GM18526 (cell line): ENCODE results near the gene DRAP1.

ENCODE experiments used
- POLR2A ChIP-seq: IDR thresholded peaks from 3 replicates; pipeline ENCODE4 v1.6.1; 2011; ENCODE audit not compliant: insufficient read length; ENCODE audit errors: extremely low read depth

Gene DRAP1

DNA sequence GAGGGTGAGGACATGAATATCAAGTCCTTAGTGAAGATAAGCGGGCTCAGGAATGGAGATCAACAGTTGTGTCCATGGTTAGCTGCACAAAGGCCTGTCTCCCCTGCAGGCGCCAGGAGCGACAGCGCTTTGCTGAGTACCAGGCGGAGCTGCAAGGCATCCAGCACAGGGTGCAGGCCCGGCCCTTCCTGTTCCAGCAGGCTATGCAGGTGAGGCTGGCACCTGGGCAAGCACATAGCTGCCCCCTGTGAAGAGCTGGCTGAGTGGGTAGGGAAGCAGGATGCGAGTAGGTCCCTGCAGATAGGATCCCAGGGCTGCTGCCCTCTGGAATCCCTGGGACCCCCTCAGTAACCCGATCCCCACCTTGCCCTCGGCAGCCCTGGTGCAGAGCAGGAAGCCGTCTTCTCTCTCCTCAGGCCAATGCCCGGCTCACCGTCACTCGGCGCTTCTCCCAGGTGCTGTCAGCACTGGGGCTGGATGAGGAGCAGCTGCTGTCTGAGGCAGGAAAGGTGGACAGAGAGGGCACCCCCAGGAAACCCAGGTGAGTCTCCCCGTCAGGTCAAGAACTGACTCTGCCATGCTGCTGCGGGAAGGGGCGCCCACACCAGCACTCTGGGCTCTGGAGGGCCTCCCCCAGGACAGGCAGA is 39.7 kb downstream of the DRAP1 start:
- no peak for TF ChIP-seq POLR2A

DNA sequence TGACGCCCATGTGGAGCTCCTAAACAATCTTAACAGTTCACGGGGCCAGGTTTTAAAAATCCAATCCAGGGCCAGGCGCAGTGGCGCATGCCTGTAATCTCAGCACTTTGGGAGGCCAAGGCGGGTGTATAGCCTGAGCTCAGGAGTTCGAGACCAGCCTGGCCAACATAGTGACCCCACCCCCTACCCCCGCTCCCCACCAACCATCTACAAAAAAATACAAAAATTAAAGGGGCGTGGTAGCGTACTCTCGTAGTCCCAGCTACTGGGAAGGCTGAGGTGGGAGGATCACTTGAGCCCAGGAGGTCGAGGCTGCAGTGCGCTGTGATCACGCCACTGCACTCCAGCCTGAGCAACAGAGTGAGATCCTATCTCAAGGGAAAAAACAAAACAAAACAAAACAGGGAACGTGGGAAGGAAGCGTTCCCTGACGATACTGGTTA is 41.6 kb downstream of the DRAP1 start:
- no peak for TF ChIP-seq POLR2A

DNA sequence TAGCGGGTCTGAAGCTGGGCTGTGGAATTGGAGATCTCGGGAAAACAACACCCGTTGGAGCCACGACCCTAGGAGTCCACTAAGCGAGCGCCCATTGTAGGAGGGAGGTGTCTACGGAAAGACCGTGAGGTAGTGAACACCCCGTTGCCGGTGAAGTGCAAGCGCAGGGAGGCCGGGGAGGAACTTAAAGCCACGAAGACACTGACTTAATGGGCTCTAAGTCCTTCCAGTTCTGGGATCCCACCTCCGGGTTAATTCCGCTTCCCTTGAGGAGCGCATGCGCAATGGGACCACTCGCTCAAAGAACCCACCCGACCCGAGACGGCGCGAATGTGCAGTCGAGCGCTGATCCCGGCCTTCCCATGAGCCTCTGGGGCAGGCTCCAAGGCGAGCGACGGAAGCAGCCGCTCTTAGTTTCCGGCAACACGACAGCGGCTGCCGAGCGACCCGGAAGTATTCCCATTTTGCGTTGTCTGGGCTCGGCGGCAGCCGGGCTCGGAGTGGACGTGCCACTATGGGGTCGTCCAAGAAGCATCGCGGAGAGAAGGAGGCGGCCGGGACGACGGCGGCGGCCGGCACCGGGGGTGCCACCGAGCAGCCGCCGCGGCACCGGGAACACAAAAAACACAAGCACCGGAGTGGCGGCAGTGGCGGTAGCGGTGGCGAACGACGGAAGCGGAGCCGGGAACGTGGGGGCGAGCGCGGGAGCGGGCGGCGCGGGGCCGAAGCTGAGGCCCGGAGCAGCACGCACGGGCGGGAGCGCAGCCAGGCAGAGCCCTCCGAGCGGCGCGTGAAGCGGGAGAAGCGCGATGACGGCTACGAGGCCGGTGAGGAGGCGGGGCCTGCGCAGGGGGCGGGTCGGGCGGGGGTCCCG is 42.3 kb downstream of the DRAP1 start, which contains the start of gene SART1:
Gene SART1, plus strand, starts transcription at position 468 of the 874 bp plus-strand sequence. Its CDS starts 47 bp downstream, at position 515.
- peak; percentile 85 for TF ChIP-seq POLR2A

DNA sequence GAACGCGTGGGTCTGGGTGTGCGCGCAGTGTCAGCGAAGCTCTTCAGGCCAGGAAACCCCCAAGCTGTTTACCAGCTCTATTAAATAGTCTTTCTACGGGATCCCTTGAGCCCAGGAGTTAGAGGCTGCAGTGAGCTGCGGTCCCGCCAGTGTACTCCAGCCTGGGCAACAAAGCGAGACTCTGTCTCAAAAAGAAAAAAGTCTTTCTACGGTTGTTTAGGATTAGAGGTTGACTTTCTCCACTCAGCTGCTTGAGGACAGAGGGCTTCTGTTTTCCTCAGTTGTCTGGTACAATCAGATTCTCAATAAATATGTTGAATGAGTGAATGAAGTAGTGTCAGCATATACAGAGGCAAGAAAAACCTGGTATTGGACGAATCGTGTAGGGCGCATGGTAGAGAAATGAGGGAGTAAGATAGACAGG is 42.9 kb downstream of the DRAP1 start:
- no peak for TF ChIP-seq POLR2A

DNA sequence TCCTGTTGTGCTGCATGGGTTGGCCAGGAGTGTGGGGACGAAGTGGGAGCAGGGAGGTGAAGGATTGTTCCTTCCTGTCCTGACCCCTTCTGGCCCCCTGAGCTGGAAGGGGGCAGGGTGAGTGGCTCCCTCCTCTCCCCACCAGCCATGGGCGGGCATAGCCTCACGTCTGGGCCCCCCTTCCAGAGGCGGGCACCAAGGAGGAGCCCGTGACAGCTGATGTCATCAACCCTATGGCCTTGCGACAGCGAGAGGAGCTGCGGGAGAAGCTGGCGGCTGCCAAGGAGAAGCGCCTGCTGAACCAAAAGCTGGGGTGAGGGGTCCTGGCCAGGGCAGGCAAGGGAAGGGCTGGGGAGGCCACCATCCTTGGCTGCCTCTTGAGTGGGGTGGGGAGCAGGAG is 45.7 kb downstream of the DRAP1 start:
- TF ChIP-seq POLR2A, result no peak

DNA sequence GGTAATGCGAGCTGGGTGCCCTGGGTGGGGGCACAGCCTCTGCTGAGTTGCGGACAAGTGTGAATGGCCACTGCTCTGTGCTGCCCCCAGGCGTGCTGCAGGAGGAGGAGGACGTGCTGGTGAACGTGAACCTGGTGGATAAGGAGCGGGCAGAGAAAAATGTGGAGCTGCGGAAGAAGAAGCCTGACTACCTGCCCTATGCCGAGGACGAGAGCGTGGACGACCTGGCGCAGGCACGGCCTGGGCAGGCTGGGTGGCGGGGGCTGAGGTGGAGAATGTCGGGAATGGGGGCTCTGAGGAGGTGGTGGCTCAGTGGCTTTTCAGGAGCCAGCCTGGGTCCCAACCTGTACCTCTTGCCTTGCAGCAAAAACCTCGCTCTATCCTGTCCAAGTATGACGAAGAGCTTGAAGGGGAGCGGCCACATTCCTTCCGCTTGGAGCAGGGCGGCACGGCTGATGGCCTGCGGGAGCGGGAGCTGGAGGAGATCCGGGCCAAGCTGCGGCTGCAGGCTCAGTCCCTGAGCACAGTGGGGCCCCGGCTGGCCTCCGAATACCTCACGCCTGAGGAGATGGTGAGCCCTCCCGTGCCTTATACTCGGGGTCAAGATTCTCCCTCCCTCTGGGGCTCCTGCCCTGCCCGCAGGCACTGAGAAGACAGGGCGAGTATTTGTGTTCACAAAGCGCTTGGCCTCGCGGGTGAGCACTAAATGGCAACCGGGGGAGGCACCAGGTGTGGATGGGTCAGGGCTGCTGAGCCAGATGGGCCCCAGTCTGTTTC is 46.9 kb downstream of the DRAP1 start:
- TF ChIP-seq POLR2A, result no peak

DNA sequence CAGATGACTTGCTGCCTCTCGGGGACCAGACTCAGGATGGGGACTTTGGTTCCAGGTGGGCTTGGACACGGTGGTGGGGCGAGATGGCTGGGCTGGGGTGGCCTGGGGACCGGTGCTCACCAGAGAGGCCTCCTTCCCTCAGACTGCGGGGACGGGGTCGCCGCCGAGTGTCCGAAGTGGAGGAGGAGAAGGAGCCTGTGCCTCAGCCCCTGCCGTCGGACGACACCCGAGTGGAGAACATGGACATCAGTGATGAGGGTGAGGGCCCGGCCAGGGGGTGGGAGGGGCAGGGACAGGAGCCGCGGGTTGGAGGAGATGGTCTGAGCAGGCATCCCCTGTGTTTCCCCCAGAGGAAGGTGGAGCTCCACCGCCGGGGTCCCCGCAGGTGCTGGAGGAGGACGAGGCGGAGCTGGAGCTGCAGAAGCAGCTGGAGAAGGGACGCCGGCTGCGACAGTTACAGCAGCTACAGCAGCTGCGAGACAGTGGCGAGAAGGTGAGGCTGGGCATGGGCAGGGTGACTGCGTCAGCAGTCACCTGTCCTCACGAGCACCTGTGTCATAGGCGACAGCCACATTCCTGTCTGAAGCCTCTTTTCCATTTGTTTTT is 48.2 kb downstream of the DRAP1 start:
- no peak for TF ChIP-seq POLR2A

DNA sequence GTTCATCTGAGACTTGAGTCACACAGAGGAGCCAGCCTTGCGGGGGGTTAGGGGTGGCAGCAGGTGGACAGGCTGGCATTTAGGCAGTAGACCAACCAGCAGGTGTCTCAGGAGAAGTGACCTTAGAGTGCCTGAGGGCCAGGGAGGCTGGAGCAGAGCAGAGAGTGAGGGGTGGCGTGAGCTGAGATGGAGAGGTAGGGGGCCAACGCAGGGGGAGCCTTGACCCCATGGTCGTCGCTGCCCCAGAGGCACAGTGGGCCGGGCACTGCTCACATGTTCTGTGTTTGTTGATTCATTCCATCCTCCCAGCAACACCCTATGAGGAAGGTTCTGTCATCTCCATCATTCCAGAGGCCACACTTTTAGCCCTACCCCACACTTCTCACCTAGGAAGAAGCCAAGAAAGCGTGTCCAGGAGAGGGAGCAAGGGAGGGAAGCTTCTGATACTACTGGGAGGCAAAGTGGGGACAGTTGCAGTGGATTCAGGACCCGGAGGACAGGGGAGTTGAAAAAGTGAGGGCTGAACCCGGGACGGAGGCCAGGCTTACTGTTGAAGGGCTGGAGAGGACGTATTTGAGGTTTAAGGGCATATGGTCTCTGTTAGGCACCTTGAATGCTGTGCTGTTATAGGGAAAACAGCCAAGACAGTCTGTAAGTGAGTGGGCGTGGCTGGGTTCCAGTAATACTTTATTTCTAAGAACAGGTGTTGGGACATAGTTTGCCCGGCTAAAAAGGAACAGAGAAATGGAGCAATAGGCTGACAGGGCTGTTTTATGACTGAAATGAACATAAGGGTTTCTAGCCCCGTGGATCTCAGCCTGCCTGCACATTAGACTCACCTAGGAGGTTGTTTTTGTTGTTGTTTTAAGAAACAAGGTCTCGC is 49.6 kb downstream of the DRAP1 start:
- no peak for TF ChIP-seq POLR2A
